ENCODE measurements around the gene CD300H. TPM values are rescaled to one million over a fixed set of nuclear protein-coding genes. Genes with fewer than 3 reads are reported as not detected.

CD300H gene
- total and polyA plus RNA-seq, 7 donors, result not detected

DNA sequence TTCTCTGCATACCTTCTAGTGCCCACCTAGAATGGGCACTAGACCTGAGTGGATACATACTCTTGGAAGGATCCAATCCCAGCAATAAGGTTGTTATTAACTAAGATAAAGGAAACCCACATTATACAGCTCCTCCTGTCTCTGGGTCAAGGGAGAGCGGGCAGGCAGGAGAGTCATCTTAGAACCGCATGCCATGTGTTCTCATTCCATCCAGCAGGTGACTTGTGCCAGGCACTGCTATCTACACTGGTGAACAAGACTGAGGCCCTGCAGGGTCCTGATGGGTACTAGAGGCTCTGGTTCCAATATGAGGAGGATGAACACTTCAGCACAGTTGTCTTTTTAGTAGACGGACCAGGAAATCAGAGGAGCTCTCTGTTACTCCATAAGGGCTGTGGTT lies 5.9 kb upstream of the CD300H start:
- Histone ChIP-seq H3K27ac (no peak overlapping the region), H3K36me3 (ENCODE audit: insufficient read depth in 1 of 2, low read depth in 1 of 2) (no peaks in the 10 kb centered on the region), H3K27me3 (ENCODE audit: insufficient read depth in 3 of 3, low read length in 2 of 3) (peaks cover 0 to 5% (median 0%) of the 10 kb centered on the region in 3 donors), H3K4me1 (no peaks in the 10 kb centered on the region), H3K9me3 (no peaks in the 10 kb centered on the region), H3K4me3 (no peak overlapping the region)
- ATAC-seq (no peak), DNase-seq (no peak)
- intact Hi-C loops (cut with DNase I), result no loop called here
- TF ChIP-seq, protein P1, sequence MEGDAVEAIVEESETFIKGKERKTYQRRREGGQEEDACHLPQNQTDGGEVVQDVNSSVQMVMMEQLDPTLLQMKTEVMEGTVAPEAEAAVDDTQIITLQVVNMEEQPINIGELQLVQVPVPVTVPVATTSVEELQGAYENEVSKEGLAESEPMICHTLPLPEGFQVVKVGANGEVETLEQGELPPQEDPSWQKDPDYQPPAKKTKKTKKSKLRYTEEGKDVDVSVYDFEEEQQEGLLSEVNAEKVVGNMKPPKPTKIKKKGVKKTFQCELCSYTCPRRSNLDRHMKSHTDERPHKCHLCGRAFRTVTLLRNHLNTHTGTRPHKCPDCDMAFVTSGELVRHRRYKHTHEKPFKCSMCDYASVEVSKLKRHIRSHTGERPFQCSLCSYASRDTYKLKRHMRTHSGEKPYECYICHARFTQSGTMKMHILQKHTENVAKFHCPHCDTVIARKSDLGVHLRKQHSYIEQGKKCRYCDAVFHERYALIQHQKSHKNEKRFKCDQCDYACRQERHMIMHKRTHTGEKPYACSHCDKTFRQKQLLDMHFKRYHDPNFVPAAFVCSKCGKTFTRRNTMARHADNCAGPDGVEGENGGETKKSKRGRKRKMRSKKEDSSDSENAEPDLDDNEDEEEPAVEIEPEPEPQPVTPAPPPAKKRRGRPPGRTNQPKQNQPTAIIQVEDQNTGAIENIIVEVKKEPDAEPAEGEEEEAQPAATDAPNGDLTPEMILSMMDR (IDR thresholded peaks at IDR 0.05), result no peak
- WGBS, 3 donors, result 77 to 86% (median 77%) methylated on average over 3 of the region's 3 CpGs

DNA sequence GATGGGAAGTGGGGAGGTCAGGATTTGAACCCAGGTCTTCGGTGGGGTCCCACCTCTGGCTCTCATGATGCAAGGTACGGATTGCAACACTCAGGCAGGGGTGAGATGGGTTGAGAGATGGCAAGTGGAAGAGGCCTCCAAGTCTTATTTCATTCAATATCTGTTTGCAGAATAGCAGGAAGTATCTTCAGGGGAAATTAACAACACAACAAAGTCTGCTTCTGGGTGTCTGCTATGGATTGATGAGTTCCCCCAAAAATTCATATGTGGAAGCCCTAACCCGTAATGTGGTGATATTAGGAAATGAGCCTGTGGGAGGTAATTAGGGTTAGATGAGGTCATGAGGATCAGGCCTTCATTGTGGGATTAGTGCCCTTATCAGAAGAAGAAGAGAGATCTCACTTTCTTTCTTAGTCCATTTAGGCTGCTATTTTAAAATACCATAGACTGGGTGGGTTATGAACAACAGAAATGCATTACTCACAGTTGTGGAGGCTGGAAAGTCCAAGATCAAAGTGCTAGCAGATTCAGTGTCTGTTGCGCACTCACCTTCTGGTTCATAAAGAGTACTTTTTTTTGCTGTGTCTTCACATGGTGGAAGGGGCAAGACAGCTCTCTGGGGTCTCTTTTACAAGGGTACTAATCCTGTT lies 4.4 kb upstream of the CD300H start:
- intact Hi-C loops (cut with DNase I), result loop anchor here in 1 of 2 donors (1.0 kb wide), 1 partner anchor 29 kb away; no protein-coding TSS in a partner anchor

DNA sequence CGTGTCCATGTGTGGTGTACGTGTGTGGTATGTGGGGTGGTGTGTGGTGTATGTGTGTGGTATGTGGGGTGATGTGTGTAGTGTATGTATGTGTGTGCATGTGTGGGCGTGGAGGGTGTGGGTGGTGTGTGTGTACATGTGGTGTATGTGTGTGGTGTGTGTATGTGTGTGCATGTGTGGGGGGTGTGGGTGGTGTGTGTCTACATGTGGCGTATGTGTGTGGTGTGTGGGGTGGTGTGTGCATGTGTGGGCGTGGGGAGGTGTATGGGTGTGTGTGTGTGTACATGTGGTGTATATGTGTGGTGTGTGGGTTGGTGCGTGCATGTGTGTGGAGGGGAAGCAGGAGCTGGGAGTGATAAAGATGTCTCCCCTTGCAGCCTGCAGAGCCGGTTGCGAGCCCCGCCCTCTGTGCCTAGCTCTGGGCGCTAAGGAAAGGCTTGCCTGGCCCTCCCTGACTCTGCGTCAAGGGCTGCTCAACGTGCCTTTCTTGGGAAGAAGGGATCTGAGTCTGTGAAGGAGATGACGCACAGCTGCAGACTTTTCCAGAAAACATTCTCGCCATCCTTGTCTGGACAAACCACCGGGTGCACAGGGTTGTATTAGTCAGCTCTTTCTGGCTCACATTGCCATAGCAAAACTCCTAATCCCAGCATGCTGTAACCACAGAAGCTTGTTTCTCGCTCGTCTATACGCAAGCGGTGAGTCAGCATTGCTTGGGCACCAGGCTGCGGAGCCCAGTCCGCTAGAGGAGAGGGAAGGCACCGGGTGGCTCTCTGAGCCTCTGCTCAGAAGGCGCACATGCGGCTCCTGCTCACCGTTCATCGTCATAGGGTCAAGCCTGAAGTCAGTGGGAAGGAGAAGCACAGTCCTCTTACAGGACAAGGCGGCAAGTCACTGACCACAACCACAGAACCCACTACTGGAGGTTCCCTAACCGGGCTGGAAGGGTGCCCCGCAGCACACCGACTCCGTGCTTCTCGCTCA lies 2.0 kb upstream of the CD300H start:
- TF ChIP-seq, protein P1 (IDR thresholded peaks at IDR 0.05), result no peak
- WGBS, 3 donors, result 38 to 47% (median 47%) methylated on average over 32 of the region's 32 CpGs
- Histone ChIP-seq H3K9me3 (no peaks in the 10 kb centered on the region), H3K4me1 (no peaks in the 10 kb centered on the region), H3K4me3 (no peak overlapping the region), H3K36me3 (ENCODE audit: insufficient read depth in 1 of 2, low read depth in 1 of 2) (no peaks in the 10 kb centered on the region), H3K27ac (peak overlapping the region; percentile 58), H3K27me3 (ENCODE audit: insufficient read depth in 3 of 3, low read length in 2 of 3) (peaks cover 0 to 6% (median 0%) of the 10 kb centered on the region in 3 donors)
- peak; percentile 90 to 93 (median 92) for ATAC-seq
- intact Hi-C loops (cut with DNase I), result no loop called here
- peak; percentile 59 to 73 for DNase-seq

More for the DNA sequence above, 4.4 kb upstream of the CD300H start:
- DNase-seq (no peak), ATAC-seq (no peak)
- 89 to 95% (median 90%) methylated on average over 4 of the region's 4 CpGs for WGBS, 3 donors
- Histone ChIP-seq H3K4me1 (no peaks in the 10 kb centered on the region), H3K27ac (no peak overlapping the region), H3K4me3 (no peak overlapping the region), H3K9me3 (no peaks in the 10 kb centered on the region), H3K27me3 (ENCODE audit: insufficient read depth in 3 of 3, low read length in 2 of 3) (no peaks in the 10 kb centered on the region), H3K36me3 (ENCODE audit: insufficient read depth in 1 of 2, low read depth in 1 of 2) (no peaks in the 10 kb centered on the region)
- TF ChIP-seq, protein P1 (IDR thresholded peaks at IDR 0.05), result no peak

DNA sequence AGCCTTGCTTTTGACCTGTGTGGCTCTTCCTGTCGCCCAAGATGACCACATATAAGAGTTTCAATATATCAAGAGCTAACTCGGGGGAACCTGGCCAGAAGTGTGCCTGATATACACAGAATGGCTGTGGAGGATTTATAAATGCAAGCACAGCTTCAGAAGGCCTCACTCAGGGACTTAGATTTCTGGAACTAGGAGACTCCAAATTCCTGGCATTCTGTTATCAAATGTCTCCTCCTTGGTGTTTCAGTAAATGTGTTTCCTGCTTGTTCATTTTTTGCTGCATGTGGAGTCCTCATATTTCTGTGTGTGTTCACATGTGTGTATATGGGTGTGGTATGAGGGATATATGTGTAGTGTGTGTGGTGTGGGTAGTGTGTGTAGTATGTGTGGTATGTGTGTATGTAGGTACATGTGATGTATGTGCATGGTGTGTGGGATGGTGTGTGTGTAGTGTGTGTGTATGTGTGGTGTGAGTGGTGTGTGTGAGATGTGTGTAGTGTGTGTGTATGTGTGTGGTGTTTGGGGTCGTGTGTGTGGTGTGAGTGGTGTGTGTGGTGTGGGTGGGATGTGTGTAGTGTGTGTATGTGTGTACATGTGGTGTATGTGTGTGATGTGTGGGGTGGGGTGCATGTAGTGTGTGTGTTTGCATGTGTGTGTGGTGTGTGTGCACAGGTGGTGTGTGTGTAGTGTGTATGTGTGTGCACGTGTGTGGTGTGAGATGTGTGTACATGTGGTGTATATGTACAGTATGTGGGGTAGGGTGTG lies 981 bp upstream of the CD300H start:
- no peak for ATAC-seq
- TF ChIP-seq, protein P1 (IDR thresholded peaks at IDR 0.05), result no peak
- DNase-seq, result no peak
- peaks cover 0 to 6% (median 0%) of the 10 kb centered on the region in 3 donors for H3K27me3 ChIP-seq (ENCODE audit: insufficient read depth in 3 of 3, low read length in 2 of 3)
- H3K9me3 ChIP-seq, result no peaks in the 10 kb centered on the region
- 77 to 79% (median 78%) methylated on average over 4 of the region's 4 CpGs for WGBS, 3 donors
- no peaks in the 10 kb centered on the region for H3K4me1 ChIP-seq
- no peak overlapping the region for H3K4me3 ChIP-seq
- intact Hi-C loops (cut with DNase I), result no loop called here
- H3K36me3 ChIP-seq (ENCODE audit: insufficient read depth in 1 of 2, low read depth in 1 of 2), result no peaks in the 10 kb centered on the region
- H3K27ac ChIP-seq, result no peak overlapping the region

All from psoas muscle (tissue), 8 donors.